ENCODE data around the gene ARV1. TPM values are rescaled to one million over a fixed set of nuclear protein-coding genes. Genes with fewer than 3 reads are reported as not detected.

Gene ARV1
- total and polyA plus RNA-seq, 2 of the 13 experiments (the other 11 are each of a cell fraction or from before 2014, with no cell fraction given): 13.0 to 15.2 TPM

- no peak for TF ChIP-seq ZMYM3 (CRISPR knock-in tag; IDR thresholded peaks at IDR 0.05)
- TF ChIP-seq REL (CRISPR knock-in tag; conservative IDR thresholded peaks at IDR 0.05): no peak
- TF ChIP-seq HMG20B (CRISPR knock-in tag; conservative IDR thresholded peaks at IDR 0.05): no peak
- no peak for TF ChIP-seq ZNF569 (CRISPR knock-in tag; IDR thresholded peaks at IDR 0.05; ENCODE audit: borderline replicate concordance)
- TF ChIP-seq SMAD9 (CRISPR knock-in tag; IDR thresholded peaks at IDR 0.05): no peak
- no peak for TF ChIP-seq RARA (CRISPR knock-in tag; IDR thresholded peaks at IDR 0.05)
Measured at GRCh38 chr1:231000201-231000600, 21.3 kb downstream of the ARV1 start (continued).

- H3K36me3 ChIP-seq (replicated peaks in 1 of 2; ENCODE audit: control insufficient read depth in 1 of 2, insufficient read depth in 2 of 2, low read length in 2 of 2): peaks cover 12 to 45% of the 10 kb centered on the region in 2 experiments; a peak in 4 of 5 replicates
- peaks cover 8% of the 10 kb centered on the region for H3K9me3 ChIP-seq (ENCODE audit: low read length)
- no peak overlapping the region for H3K9ac ChIP-seq (ENCODE audit: insufficient read depth, low read depth, low read length)
- BruUV-seq (replicated peaks): no TSS peak
- no peak for FAIRE-seq
- TF ChIP-seq AGO1 (IDR thresholded peaks at IDR 0.05; ENCODE audit: low read depth, low read length, poor library complexity, severe bottlenecking): no peak
- TF ChIP-seq ZNF781 (CRISPR knock-in tag; IDR thresholded peaks at IDR 0.05; ENCODE audit: borderline replicate concordance, not compliant biosample characterization): no peak
- no peak for TF ChIP-seq ZNF569 (CRISPR knock-in tag; IDR thresholded peaks at IDR 0.05; ENCODE audit: borderline replicate concordance)
- TF ChIP-seq CREBL2 (CRISPR knock-in tag; IDR thresholded peaks at IDR 0.05; ENCODE audit: borderline replicate concordance): no peak
- TF ChIP-seq ZNF878 (CRISPR knock-in tag; IDR thresholded peaks at IDR 0.05): no peak
- no peak for TF ChIP-seq SRY (CRISPR knock-in tag; IDR thresholded peaks at IDR 0.05)
- no peak for TF ChIP-seq ARNTL (CRISPR knock-in tag; IDR thresholded peaks at IDR 0.05)
- TF ChIP-seq HOXA3 (CRISPR knock-in tag; IDR thresholded peaks at IDR 0.05): no peak
- intact Hi-C loops (cut with micrococcal nuclease; ENCODE audit: unreplicated experiment): no loop called here
- no peak for ATAC-seq
- 96% methylated on average over 1 of the region's 1 CpG for WGBS (ENCODE audit: low lambda C conversion rate)
- H3K4me2 ChIP-seq (ENCODE audit: low read depth, low read length): no peak overlapping the region
- no peaks in the 10 kb centered on the region for H3K79me2 ChIP-seq (ENCODE audit: insufficient read depth, low read length)
- no peak overlapping the region for H3K27ac ChIP-seq (ENCODE audit: extremely low read length, insufficient read depth, low read length)
- no peak for DNase-seq (ENCODE audit: low spot score)
- no peak overlapping the region for H3K4me3 ChIP-seq (replicated peaks in 1 of 3; ENCODE audit: insufficient read depth in 1 of 3, low read depth in 2 of 3, low read length in 3 of 3)
- H4K20me1 ChIP-seq (ENCODE audit: insufficient read depth, low read length): no peaks in the 10 kb centered on the region
- H3K27me3 ChIP-seq (ENCODE audit: control insufficient read depth in 1 of 2, insufficient read depth in 2 of 2, low read length in 2 of 2): no peaks in the 10 kb centered on the region
- H3K4me1 ChIP-seq (ENCODE audit: insufficient read depth, low read length): no peaks in the 10 kb centered on the region
- CTCF ChIA-PET (ENCODE audit: low intra/inter-chr PET ratio, low total read pairs): no interaction called here
- H2AFZ ChIP-seq (ENCODE audit: low read length): no peak overlapping the region
- POLR2A ChIA-PET: interaction anchor here (0.6 kb wide), 1 partner anchor 108 kb away, joined by 3 read pairs; no protein-coding TSS in a partner anchor
- in situ Hi-C loops (cut with HindIII; ENCODE audit: extremely low pct_ligation_motif_present, low pct_unique_long_range_greater_than_20kb): no loop called here
Measured at GRCh38 chr1:231000639-231001038, 21.7 kb downstream of the ARV1 start.

All from HepG2 (cell line).